ENCODE results near the gene SERPIND1.

The SERPIND1 gene

GRCh38 chr22:20793748-20794649, 20.1 kb downstream of the SERPIND1 start:
- DNase-seq = no peak

DNA sequence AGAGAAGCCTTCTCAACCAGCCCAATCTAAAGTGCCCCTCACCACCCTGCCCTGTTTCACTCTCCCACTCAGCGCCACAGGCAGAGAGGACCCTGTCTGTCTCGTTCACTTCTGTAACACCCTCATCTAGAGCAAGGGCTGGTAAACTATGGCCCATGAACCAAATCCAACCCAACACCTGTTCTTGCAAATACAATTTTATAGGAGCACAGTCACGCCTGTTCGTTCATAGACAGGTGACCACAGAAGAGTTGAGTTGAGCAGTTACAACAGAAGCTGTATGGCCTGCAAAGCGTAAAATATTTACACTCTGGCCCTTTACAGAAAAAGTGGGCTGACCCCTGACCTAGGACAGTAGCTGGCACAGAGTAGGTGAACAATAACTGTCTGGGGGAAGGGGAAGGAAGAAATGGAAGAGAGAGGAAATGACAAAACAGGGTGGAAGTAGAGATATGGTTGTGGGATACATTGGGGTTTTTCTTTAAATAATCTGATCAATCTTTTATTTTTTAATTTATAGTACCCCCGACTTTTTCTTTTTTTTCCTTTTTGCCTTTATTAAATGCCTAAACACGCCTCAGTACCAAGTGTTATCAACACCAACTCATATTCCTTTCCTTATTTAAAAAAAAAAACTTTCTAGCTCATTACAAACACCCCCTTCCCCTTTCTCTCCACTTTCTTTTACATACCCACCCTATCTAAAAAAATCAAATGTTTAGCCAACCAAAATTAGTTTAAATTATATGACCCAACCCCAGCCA, 20.9 kb downstream of the SERPIND1 start:
- DNase-seq = no peak

- no peak for DNase-seq
These were observed 22.8 kb downstream of the SERPIND1 start for GRCh38 chr22:20796731-20797130.

DNA sequence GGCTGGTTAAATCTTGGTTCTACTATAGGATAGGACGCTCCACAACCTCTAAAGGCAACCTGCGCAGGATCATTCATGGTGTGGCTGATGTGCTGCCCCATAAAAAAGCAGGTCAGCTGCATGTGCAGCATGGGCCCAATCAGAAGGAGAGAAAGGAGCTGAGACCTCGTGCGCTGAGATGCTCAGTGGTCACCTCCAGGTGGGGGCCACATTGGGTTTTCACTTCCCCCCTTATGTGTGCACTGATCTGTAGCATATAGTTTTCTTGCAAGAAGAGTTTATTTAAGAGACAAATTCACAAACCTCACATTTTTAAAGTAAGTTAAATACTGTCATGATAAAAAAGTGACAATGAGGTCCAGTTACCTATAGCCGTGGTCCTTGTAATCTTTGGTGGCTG, 24.3 kb downstream of the SERPIND1 start:
- DNase-seq = no peak

DNA sequence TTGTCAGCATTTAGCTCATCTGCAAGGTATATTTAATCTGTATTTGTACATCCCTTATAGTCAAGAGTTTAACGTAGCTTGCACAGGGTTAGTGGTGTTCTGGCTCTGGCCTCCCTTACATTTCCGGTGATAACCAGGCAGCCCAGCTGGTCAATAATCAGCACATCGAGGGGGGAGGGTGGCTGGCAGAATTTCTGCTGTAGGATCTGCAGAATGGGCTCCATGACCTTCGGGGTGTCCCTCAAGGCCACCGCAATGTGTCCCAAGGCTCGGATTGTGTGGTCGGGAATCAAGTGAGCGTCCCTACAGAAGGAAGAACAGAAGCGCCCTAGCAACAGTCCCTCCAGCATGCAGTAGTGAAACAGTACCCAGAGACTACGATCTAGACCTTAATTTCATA, 25.1 kb downstream of the SERPIND1 start:
- DNase-seq = no peak

DNA sequence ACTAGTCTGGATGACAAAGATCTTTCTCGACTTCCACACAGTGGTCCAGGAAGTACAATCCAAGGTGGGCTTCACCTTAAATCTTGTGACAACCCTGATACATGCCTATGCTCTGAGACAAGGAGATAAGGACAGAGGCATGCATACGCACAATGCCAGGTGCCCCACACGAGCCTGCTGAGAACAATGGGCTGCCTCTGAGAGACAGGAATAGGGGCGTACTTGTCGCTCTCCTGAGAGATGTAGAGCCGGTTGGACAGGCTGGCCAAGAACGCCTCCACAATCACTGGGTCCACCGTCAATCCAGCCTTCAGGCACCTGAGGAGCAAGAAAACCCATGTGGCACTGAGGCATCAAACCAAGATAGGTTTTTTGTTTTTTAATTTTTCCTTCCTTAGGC, 25.5 kb downstream of the SERPIND1 start:
- DNase-seq = no peak

- DNase-seq = no peak
These were observed 28.5 kb downstream of the SERPIND1 start for GRCh38 chr22:20802452-20802851.

- DNase-seq = no peak
These were observed 29.1 kb downstream of the SERPIND1 start for GRCh38 chr22:20802922-20803553.

- DNase-seq = no peak
These were observed 29.9 kb downstream of the SERPIND1 start for GRCh38 chr22:20803696-20804324.

GRCh38 chr22:20804650-20805049, 30.7 kb downstream of the SERPIND1 start:
- DNase-seq = no peak

GRCh38 chr22:20805972-20806471, 32.1 kb downstream of the SERPIND1 start:
- DNase-seq = no peak

GRCh38 chr22:20807315-20807752, 33.4 kb downstream of the SERPIND1 start:
- no peak for DNase-seq

DNA sequence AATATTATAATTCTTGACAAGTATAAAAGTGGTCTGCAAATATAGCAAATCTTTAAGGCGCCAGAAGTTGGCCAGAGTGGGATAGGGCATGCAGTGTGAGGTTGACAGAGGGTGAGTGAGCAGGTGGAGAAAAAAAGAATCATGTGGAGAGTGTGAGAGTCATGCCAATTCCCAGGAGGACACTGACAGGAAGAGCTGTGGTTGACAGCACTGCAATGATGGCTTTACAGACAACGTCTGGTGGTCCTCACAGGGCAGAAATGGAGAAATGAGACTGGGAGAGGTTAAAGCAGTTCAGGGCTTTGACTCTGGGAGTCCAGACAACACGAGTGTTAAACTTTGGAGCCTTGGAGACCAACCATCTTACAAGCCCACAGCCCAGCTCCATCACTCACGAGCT, 34.9 kb downstream of the SERPIND1 start:
- no peak for DNase-seq

- no peak for DNase-seq
These were observed 35.7 kb downstream of the SERPIND1 start for GRCh38 chr22:20809538-20810185.

- DNase-seq = no peak
These were observed 36.7 kb downstream of the SERPIND1 start for GRCh38 chr22:20810645-20811044.

DNA sequence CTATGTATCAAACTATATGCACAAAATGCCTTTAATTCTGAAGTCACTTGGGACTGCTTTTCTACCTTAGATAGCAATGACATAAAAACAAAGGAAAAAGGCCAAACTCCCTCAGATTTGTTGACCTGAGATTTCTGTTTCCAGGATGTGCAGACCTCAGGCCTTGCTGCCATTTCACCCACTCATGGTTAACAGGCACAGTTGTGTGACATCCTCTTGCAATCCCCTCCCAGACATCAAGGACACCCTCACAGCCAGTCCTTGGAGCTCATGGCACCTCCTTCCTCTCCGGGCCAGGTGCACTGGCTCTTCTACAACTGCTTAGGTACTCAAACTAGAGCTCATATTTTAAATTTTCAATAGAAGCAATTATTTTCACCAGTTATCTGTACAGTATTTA, 37.3 kb downstream of the SERPIND1 start:
- no peak for DNase-seq

DNA sequence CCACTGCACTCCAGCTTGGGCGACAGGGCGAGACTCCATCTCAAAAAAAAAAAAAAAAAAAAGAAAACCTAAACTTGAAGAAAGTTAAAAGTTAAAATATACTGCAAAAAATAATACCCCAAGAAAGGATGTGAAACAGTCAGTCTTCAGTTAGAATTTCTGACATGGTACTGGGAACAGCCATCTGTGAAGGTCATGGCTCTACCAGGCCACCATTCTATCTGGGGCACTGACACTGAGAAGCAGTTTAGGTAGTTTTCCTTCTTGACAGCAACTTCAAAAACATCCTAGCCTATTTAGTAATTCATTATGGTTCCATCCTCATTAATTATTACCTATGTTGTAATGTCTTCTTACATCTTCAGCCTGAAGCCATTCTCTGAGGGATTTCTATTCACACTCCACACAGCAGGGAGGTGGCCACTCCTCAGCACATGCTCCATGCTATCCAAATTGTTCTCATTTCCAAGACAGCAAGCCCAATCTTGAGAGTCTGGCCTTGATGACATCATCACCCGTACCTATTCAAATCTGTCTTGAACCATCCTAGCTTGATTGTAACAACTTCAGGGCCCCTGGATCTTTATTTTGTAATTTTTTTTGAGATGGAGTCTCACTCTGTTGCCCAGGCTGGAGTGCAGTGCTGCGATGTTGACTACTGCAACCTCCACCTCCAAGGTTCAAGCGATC, 38.2 kb downstream of the SERPIND1 start:
- DNase-seq = no peak

DNA sequence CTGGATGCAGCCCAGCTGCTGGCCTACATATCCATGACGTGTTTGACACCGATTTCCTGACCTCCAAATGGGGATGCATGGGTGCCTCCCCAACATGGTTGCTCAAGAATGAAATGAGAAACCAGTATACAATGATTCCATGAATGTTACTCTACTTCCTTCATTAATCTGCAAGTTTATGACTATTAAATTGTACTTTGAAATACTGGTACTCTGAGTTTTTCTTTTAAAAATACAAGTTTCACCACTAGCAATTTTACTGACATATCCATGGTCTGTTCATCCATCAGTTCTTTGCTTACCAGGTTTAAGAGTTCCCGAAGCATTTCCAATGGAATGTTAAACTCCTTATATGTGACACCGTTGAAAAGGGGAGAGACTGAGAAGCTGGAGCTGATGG, 39.1 kb downstream of the SERPIND1 start:
- no peak for DNase-seq

DNA sequence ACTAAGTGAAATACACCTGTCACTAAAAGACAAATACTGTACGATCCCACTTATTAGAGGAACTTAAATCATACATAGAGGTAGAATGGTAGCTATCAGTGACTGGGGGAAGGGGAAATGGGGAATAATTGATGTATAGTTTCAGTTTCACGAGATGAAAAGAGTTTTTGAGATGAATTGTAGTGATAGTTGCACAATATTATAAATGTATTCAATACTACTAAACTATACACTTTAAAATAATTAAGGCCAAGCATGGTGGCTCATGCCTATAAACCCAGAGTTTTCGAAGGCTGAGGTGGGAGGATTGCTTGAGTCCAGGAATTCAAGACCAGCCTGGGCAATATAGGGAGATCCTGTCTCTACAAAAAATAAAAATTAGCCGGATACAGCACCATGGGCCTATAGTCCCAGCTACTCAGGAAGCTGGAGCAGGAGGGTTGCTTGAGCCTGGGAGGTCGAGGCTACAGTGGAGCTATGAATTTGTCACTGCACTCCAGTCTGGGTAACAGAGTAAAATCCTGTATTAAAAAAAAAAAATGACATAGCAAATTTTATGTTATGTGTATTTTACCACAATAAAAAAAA, 40.4 kb downstream of the SERPIND1 start:
- no peak for DNase-seq

DNA sequence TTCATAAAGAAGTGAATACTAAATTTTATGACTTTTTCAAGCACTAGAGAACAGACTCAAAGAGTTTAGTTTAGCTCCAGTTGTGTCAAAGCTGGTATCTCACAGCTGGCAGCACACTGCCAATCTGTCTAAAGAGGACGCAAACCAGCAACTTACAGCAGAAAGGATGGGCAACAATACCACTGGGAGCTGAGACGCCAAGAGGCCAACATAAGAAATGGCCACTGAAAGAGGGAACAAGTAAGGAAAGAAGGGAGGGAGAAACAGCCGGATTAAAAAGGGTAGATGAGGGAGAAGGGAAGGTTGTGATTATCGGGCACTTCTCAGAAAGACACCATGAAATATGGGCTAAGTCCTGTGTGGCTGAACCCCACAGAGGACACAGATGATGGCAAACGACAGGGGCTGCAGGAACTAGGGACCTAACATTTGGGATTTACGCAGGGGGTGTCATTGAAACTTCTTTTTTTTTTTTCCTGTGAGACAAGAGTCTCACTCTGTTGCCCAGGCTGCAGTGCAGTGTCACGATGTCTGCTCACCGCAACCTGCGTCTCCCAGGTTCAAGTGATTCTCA, 41.7 kb downstream of the SERPIND1 start:
- no peak for DNase-seq

DNA sequence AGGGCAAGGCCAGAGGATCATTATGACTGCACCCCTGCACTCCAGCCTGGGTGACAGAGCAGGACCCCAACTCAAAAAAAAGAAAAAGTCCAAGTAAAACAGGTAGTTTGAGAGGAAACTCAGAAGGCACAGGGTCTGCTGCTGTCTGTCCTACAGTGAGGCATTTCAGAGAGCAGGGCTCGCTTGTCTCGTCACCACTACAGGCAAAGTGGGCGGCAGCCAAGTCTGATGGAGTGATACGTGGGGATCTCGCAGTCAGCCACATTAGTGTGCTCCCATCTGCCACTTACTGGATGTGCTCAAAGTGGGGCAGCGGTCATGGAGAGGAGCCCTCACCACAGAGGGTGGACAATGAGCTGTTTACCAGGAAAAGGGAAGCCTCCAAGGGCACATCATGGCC, 42.6 kb downstream of the SERPIND1 start:
- no peak for DNase-seq
